Activated CD4-positive, alpha-beta T cell treated with anti-CD3 and anti-CD28 coated beads for 1 hour (primary cell): Measurements from ENCODE around the gene STXBP2.

Source experiments
- DNase-seq: peaks from one replicate; pipeline ENCODE4 v3.0.0-alpha.2; 2020

The STXBP2 gene

GRCh38 chr19:7614859-7615741 is 21.8 kb upstream of the STXBP2 start:
- DNase-seq, result no peak

- DNase-seq, result no peak
Measured at GRCh38 chr19:7617172-7617571, 19.7 kb upstream of the STXBP2 start.

GRCh38 chr19:7617735-7618134 is 19.2 kb upstream of the STXBP2 start:
- DNase-seq, result no peak

- no peak for DNase-seq
Measured at GRCh38 chr19:7618348-7618747, 18.6 kb upstream of the STXBP2 start.

GRCh38 chr19:7618771-7619510 is 18.0 kb upstream of the STXBP2 start:
- DNase-seq, result no peak

- no peak for DNase-seq
Measured at GRCh38 chr19:7619671-7620441, 17.1 kb upstream of the STXBP2 start.

- no peak for DNase-seq
Measured at GRCh38 chr19:7620442-7621412, 16.2 kb upstream of the STXBP2 start.

GRCh38 chr19:7622933-7623685 is 13.8 kb upstream of the STXBP2 start:
- no peak for DNase-seq

- no peak for DNase-seq
Measured at GRCh38 chr19:7623725-7624603, 12.9 kb upstream of the STXBP2 start.

- no peak for DNase-seq
Measured at GRCh38 chr19:7624810-7625209, 12.1 kb upstream of the STXBP2 start.

GRCh38 chr19:7625763-7626372 is 11.0 kb upstream of the STXBP2 start:
- no peak for DNase-seq

GRCh38 chr19:7627166-7627565 is 9.7 kb upstream of the STXBP2 start:
- no peak for DNase-seq

- no peak for DNase-seq
Measured at GRCh38 chr19:7628589-7629311, 8.2 kb upstream of the STXBP2 start.

GRCh38 chr19:7629347-7630054 is 7.4 kb upstream of the STXBP2 start, which contains the start of the genes PET100 and XAB2:
TSS of gene PET100 (plus strand) at chr19:7629793. CDS start at chr19:7629834, 41 bp downstream.
TSS of gene XAB2 (minus strand) at chr19:7629545. CDS start at chr19:7629527, 18 bp downstream.
- DNase-seq, result peak; percentile 92

GRCh38 chr19:7631577-7631976 is 5.3 kb upstream of the STXBP2 start:
- no peak for DNase-seq

GRCh38 chr19:7632340-7633203 is 4.3 kb upstream of the STXBP2 start:
- no peak for DNase-seq

- DNase-seq, result no peak
Measured at GRCh38 chr19:7633698-7634097, 3.2 kb upstream of the STXBP2 start, which contains the start of gene PCP2. TSS of gene PCP2 (minus strand) at chr19:7633719. CDS start at chr19:7633457, 262 bp downstream.
